Karpas-422 (cell line): ENCODE measurements around the gene FOXA2. TPM values are rescaled to one million over a fixed set of nuclear protein-coding genes. Genes with fewer than 3 reads are reported as not detected.

Source experiments
- DNase-seq: peaks from one replicate; pipeline ENCODE4 v3.0.0-alpha.2; 2015
- H2AFZ ChIP-seq: fragments of 200-600 bp; sonication (generic); 2 replicates; pipeline ENCODE4 v1.6.1; 2014; ENCODE audit warnings: antibody characterized with exemption, low read length, mixed read lengths
- H3K27ac ChIP-seq: fragments of 200-600 bp; sonication (generic); 2 replicates; pipeline ENCODE4 v1.5.1; 2014; ENCODE audit warnings: mild to moderate bottlenecking, low read length, moderate library complexity
- H3K27me3 ChIP-seq: fragments of 200-600 bp; sonication (generic); 2 replicates; pipeline ENCODE4 v1.6.1; 2014; ENCODE audit warnings: low read length, mixed read lengths
- H3K36me3 ChIP-seq: fragments of 200-600 bp; sonication (generic); 2 replicates; pipeline ENCODE4 v1.6.1; 2014; ENCODE audit warnings: low read length, mixed read lengths; ENCODE audit not compliant: insufficient read depth
- H3K4me1 ChIP-seq: fragments of 200-600 bp; sonication (generic); 2 replicates; pipeline ENCODE4 v1.6.1; 2014; ENCODE audit warnings: mild to moderate bottlenecking, low read length, mixed read lengths
- H3K4me2 ChIP-seq: fragments of 200-600 bp; sonication (generic); 2 replicates; pipeline ENCODE4 v1.6.1; 2014; ENCODE audit warnings: low read length, low read depth, mild to moderate bottlenecking; ENCODE audit not compliant: poor library complexity, severe bottlenecking
- H3K4me3 ChIP-seq: fragments of 200-600 bp; sonication (generic); 2 replicates; pipeline ENCODE4 v1.5.1; 2014; ENCODE audit warnings: mild to moderate bottlenecking, antibody characterized with exemption, low read length, mixed read lengths
- H3K79me2 ChIP-seq: fragments of 200-600 bp; sonication (generic); 2 replicates; pipeline ENCODE4 v1.6.1; 2014; ENCODE audit warnings: mild to moderate bottlenecking, low read length, mixed read lengths
- H3K9ac ChIP-seq: fragments of 200-600 bp; sonication (generic); 2 replicates; pipeline ENCODE4 v1.6.0; 2014; ENCODE audit warnings: low read length
- H3K9me2 ChIP-seq: fragments of 200-600 bp; sonication (generic), shearing (Covaris generic); replicated peaks from 2 replicates; pipeline ENCODE4 v1.6.0; 2014; ENCODE audit warnings: mild to moderate bottlenecking, low read length, moderate library complexity; ENCODE audit not compliant: insufficient read depth
- H3K9me3 ChIP-seq: fragments of 300-700, 200-600 bp; sonication (generic); 2 replicates; pipeline ENCODE4 v1.6.1; 2014; ENCODE audit warnings: low read length, mixed read lengths
- H4K20me1 ChIP-seq: fragments of 200-600 bp; sonication (generic); 2 replicates; pipeline ENCODE4 v1.6.1; 2014; ENCODE audit warnings: mild to moderate bottlenecking, antibody characterized with exemption, low read length, low read depth; ENCODE audit not compliant: insufficient read depth
- total RNA-seq: library from RNA; depleted of rRNA; stranded (reverse); fragments of >200 nt; shearing (Covaris generic); gene quantifications from 2 replicates; pipeline ENCODE4 v1.2.3, GENCODE V29; 2014; ENCODE audit warnings: low replicate concordance

FOXA2 gene
- total RNA-seq, 1 experiment from 2014 or later: not detected

- Histone ChIP-seq H3K4me3 (no peak overlapping the region), H3K36me3 (no peaks in the 10 kb centered on the region), H3K9me2 (no peaks in the 10 kb centered on the region), H2AFZ (no peak overlapping the region), H3K9ac (no peak overlapping the region), H3K27me3 (no peaks in the 10 kb centered on the region), H3K4me1 (no peaks in the 10 kb centered on the region), H4K20me1 (no peaks in the 10 kb centered on the region), H3K9me3 (no peaks in the 10 kb centered on the region), H3K4me2 (no peak overlapping the region), H3K79me2 (no peaks in the 10 kb centered on the region), H3K27ac (no peak overlapping the region)
- DNase-seq: no peak
Observed at GRCh38 chr20:22545045-22545444, 39.3 kb downstream of the FOXA2 start.

- Histone ChIP-seq H3K79me2 (no peaks in the 10 kb centered on the region), H3K27me3 (no peaks in the 10 kb centered on the region), H3K27ac (no peak overlapping the region), H3K36me3 (no peaks in the 10 kb centered on the region), H3K9me3 (no peaks in the 10 kb centered on the region), H4K20me1 (no peaks in the 10 kb centered on the region), H3K4me1 (no peaks in the 10 kb centered on the region), H2AFZ (no peak overlapping the region), H3K4me3 (no peak overlapping the region), H3K4me2 (no peak overlapping the region), H3K9ac (no peak overlapping the region), H3K9me2 (no peaks in the 10 kb centered on the region)
- no peak for DNase-seq
Observed at GRCh38 chr20:22544462-22544861, 39.9 kb downstream of the FOXA2 start.

- Histone ChIP-seq H3K9me2 (no peaks in the 10 kb centered on the region), H3K9ac (no peak overlapping the region), H4K20me1 (no peaks in the 10 kb centered on the region), H3K27ac (no peak overlapping the region), H3K9me3 (no peaks in the 10 kb centered on the region), H2AFZ (no peak overlapping the region), H3K4me2 (no peak overlapping the region), H3K27me3 (no peaks in the 10 kb centered on the region), H3K36me3 (no peaks in the 10 kb centered on the region), H3K79me2 (no peaks in the 10 kb centered on the region), H3K4me1 (no peaks in the 10 kb centered on the region), H3K4me3 (no peak overlapping the region)
- DNase-seq: no peak
Observed at GRCh38 chr20:22542427-22542826, 41.9 kb downstream of the FOXA2 start.

- no peaks in the 10 kb centered on the region for H3K4me1 ChIP-seq
- H3K4me2 ChIP-seq: no peak overlapping the region
- no peak overlapping the region for H3K27ac ChIP-seq
- DNase-seq: no peak
- no peaks in the 10 kb centered on the region for H4K20me1 ChIP-seq
- no peaks in the 10 kb centered on the region for H3K9me2 ChIP-seq
- no peak overlapping the region for H3K9ac ChIP-seq
- H2AFZ ChIP-seq: no peak overlapping the region
- H3K4me3 ChIP-seq: no peak overlapping the region
- no peaks in the 10 kb centered on the region for H3K36me3 ChIP-seq
- H3K79me2 ChIP-seq: no peaks in the 10 kb centered on the region
- no peaks in the 10 kb centered on the region for H3K9me3 ChIP-seq
- H3K27me3 ChIP-seq: no peaks in the 10 kb centered on the region
Observed at GRCh38 chr20:22540832-22541231, 43.5 kb downstream of the FOXA2 start.

- Histone ChIP-seq H3K27me3 (no peaks in the 10 kb centered on the region), H2AFZ (no peak overlapping the region), H3K36me3 (no peaks in the 10 kb centered on the region), H3K27ac (no peak overlapping the region), H3K9ac (no peak overlapping the region), H4K20me1 (no peaks in the 10 kb centered on the region), H3K4me2 (no peak overlapping the region), H3K9me2 (no peaks in the 10 kb centered on the region), H3K79me2 (no peaks in the 10 kb centered on the region), H3K9me3 (no peaks in the 10 kb centered on the region), H3K4me1 (no peaks in the 10 kb centered on the region), H3K4me3 (no peak overlapping the region)
- no peak for DNase-seq
Observed at GRCh38 chr20:22536956-22537756, 47.2 kb downstream of the FOXA2 start.

GRCh38 chr20:22536141-22536828, 48.1 kb downstream of the FOXA2 start:
- no peaks in the 10 kb centered on the region for H3K79me2 ChIP-seq
- H4K20me1 ChIP-seq: no peaks in the 10 kb centered on the region
- H3K4me3 ChIP-seq: no peak overlapping the region
- no peak overlapping the region for H3K27ac ChIP-seq
- no peaks in the 10 kb centered on the region for H3K4me1 ChIP-seq
- no peaks in the 10 kb centered on the region for H3K36me3 ChIP-seq
- H3K27me3 ChIP-seq: no peaks in the 10 kb centered on the region
- no peak overlapping the region for H2AFZ ChIP-seq
- H3K4me2 ChIP-seq: no peak overlapping the region
- H3K9ac ChIP-seq: no peak overlapping the region
- DNase-seq: no peak
- no peaks in the 10 kb centered on the region for H3K9me3 ChIP-seq
- H3K9me2 ChIP-seq: no peaks in the 10 kb centered on the region

- Histone ChIP-seq H3K4me2 (no peak overlapping the region), H3K4me3 (no peak overlapping the region), H2AFZ (no peak overlapping the region), H3K4me1 (no peaks in the 10 kb centered on the region), H3K36me3 (no peaks in the 10 kb centered on the region), H3K79me2 (no peaks in the 10 kb centered on the region), H3K9ac (no peak overlapping the region), H3K9me2 (no peaks in the 10 kb centered on the region), H3K9me3 (no peaks in the 10 kb centered on the region), H3K27ac (no peak overlapping the region), H4K20me1 (no peaks in the 10 kb centered on the region), H3K27me3 (no peaks in the 10 kb centered on the region)
- DNase-seq: no peak
Observed at GRCh38 chr20:22535483-22535882, 48.9 kb downstream of the FOXA2 start.

GRCh38 chr20:22533823-22534751, 50.3 kb downstream of the FOXA2 start:
- Histone ChIP-seq H4K20me1 (no peaks in the 10 kb centered on the region), H3K9me2 (no peaks in the 10 kb centered on the region), H3K4me1 (no peaks in the 10 kb centered on the region), H3K36me3 (no peaks in the 10 kb centered on the region), H2AFZ (no peak overlapping the region), H3K9ac (no peak overlapping the region), H3K9me3 (no peaks in the 10 kb centered on the region), H3K27ac (no peak overlapping the region), H3K79me2 (no peaks in the 10 kb centered on the region), H3K27me3 (no peaks in the 10 kb centered on the region), H3K4me2 (no peak overlapping the region), H3K4me3 (no peak overlapping the region)
- no peak for DNase-seq
